ENCODE measurements around the gene GAPDH.

The GAPDH gene

DNA sequence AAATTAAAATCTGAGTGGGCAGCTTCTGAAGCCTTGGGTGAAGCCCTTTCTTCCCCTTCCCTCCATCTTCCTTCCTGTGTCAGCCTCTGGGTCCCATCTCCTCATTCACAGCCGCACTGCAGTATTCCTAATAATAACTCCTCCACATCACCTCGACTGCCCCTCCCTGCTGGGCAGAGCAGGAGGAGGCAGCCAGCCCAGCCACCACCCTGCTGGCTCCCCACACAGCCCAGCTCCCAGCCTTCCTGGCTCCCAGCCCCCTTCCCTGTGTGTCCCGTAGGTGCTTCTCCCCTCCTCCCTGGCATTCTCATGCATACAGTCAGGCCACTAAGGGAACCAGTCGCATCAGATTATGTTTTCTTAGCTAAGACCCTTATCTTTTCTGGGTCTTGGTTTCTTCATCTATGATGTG is 17.8 kb downstream of the GAPDH start (continued):
- TF ChIP-seq, protein P1, sequence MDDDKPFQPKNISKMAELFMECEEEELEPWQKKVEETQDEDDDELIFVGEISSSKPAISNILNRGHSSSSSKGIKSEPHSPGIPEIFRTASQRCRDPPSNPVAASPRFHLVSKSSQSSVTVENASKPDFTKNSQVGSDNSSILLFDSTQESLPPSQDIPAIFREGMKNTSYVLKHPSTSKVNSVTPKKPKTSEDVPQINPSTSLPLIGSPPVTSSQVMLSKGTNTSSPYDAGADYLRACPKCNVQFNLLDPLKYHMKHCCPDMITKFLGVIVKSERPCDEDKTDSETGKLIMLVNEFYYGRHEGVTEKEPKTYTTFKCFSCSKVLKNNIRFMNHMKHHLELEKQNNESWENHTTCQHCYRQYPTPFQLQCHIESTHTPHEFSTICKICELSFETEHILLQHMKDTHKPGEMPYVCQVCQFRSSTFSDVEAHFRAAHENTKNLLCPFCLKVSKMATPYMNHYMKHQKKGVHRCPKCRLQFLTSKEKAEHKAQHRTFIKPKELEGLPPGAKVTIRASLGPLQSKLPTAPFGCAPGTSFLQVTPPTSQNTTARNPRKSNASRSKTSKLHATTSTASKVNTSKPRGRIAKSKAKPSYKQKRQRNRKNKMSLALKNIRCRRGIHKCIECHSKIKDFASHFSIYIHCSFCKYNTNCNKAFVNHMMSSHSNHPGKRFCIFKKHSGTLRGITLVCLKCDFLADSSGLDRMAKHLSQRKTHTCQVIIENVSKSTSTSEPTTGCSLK (tag by site-specific recombination; IDR thresholded peaks at IDR 0.05) = no peak
- TF ChIP-seq ZNF558 (tag by site-specific recombination; IDR thresholded peaks at IDR 0.05) (no peak), GLIS2 (tag by site-specific recombination; IDR thresholded peaks at IDR 0.05) (peak; percentile 51), KLF8 (tag by site-specific recombination; IDR thresholded peaks at IDR 0.05) (no peak), ZNF777 (tag by site-specific recombination; IDR thresholded peaks at IDR 0.05; ENCODE audit: borderline replicate concordance) (no peak), ZNF133 (tag by site-specific recombination; IDR thresholded peaks at IDR 0.05) (no peak), ZNF660 (tag by site-specific recombination; IDR thresholded peaks at IDR 0.05) (no peak), GLI4 (tag by site-specific recombination; IDR thresholded peaks at IDR 0.05) (no peak), ZNF354C (tag by site-specific recombination; IDR thresholded peaks at IDR 0.05; ENCODE audit: borderline replicate concordance, low read depth) (no peak), SETDB1 (IDR thresholded peaks at IDR 0.05; ENCODE audit: insufficient read length, low read length) (no peak), ZNF501 (tag by site-specific recombination; IDR thresholded peaks at IDR 0.05) (no peak), HOXD13 (CRISPR knock-in tag; IDR thresholded peaks at IDR 0.05; ENCODE audit: borderline replicate concordance) (no peak), GLI2 (tag by site-specific recombination; IDR thresholded peaks at IDR 0.05; ENCODE audit: borderline replicate concordance, low read depth) (no peak), GLIS1 (tag by site-specific recombination; IDR thresholded peaks at IDR 0.05) (0 out of 2 replicates have a peak, but pooled peaks have one; percentile 8), ZNF37A (tag by site-specific recombination; IDR thresholded peaks at IDR 0.05) (no peak), HOXC10 (CRISPR knock-in tag; IDR thresholded peaks at IDR 0.05) (no peak), ZFP69B (tag by site-specific recombination; IDR thresholded peaks at IDR 0.05) (no peak), KLF1 (tag by site-specific recombination; IDR thresholded peaks at IDR 0.05) (no peak; the same call in 1 of the 2 replicates), REPIN1 (tag by site-specific recombination; IDR thresholded peaks at IDR 0.05; ENCODE audit: low read depth) (no peak), ZNF426 (tag by site-specific recombination; IDR thresholded peaks at IDR 0.05) (no peak), ZNF555 (tag by site-specific recombination; conservative IDR thresholded peaks at IDR 0.05) (no peak), ZNF791 (tag by site-specific recombination; IDR thresholded peaks at IDR 0.05) (no peak), ZBTB7A (tag by site-specific recombination; IDR thresholded peaks at IDR 0.05; ENCODE audit: low read depth) (no peak)
- TF ChIP-seq, protein P2, sequence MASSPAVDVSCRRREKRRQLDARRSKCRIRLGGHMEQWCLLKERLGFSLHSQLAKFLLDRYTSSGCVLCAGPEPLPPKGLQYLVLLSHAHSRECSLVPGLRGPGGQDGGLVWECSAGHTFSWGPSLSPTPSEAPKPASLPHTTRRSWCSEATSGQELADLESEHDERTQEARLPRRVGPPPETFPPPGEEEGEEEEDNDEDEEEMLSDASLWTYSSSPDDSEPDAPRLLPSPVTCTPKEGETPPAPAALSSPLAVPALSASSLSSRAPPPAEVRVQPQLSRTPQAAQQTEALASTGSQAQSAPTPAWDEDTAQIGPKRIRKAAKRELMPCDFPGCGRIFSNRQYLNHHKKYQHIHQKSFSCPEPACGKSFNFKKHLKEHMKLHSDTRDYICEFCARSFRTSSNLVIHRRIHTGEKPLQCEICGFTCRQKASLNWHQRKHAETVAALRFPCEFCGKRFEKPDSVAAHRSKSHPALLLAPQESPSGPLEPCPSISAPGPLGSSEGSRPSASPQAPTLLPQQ (tag by site-specific recombination; IDR thresholded peaks at IDR 0.05) = 0 out of 2 replicates have a peak, but pooled peaks have one; percentile 42
- TF ChIP-seq, protein P3, sequence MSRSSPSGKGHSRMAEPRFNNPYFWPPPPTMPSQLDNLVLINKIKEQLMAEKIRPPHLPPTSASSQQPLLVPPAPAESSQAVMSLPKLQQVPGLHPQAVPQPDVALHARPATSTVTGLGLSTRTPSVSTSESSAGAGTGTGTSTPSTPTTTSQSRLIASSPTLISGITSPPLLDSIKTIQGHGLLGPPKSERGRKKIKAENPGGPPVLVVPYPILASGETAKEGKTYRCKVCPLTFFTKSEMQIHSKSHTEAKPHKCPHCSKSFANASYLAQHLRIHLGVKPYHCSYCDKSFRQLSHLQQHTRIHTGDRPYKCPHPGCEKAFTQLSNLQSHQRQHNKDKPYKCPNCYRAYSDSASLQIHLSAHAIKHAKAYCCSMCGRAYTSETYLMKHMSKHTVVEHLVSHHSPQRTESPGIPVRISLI (tag by site-specific recombination; IDR thresholded peaks at IDR 0.05) = no peak
- TF ChIP-seq, protein P4, sequence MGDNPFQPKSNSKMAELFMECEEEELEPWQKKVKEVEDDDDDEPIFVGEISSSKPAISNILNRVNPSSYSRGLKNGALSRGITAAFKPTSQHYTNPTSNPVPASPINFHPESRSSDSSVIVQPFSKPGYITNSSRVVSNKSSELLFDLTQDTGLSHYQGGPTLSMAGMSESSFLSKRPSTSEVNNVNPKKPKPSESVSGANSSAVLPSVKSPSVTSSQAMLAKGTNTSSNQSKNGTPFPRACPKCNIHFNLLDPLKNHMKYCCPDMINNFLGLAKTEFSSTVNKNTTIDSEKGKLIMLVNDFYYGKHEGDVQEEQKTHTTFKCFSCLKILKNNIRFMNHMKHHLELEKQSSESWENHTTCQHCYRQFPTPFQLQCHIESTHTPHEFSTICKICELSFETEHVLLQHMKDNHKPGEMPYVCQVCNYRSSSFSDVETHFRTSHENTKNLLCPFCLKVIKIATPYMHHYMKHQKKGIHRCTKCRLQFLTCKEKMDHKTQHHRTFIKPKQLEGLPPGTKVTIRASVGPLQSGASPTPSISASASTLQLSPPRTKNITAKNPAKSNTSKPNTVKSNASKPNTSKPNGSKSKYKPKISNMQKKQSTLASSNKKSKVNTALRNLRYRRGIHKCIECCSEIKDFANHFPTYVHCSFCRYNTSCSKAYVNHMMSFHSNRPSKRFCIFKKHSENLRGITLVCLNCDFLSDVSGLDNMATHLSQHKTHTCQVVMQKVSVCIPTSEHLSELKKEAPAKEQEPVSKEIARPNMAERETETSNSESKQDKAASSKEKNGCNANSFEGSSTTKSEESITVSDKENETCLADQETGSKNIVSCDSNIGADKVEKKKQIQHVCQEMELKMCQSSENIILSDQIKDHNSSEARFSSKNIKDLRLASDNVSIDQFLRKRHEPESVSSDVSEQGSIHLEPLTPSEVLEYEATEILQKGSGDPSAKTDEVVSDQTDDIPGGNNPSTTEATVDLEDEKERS (tag by site-specific recombination; IDR thresholded peaks at IDR 0.05) = no peak
- TF ChIP-seq, protein P5, sequence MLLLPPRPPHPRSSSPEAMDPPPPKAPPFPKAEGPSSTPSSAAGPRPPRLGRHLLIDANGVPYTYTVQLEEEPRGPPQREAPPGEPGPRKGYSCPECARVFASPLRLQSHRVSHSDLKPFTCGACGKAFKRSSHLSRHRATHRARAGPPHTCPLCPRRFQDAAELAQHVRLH (tag by site-specific recombination; IDR thresholded peaks at IDR 0.05) = no peak
- TF ChIP-seq, protein P6, sequence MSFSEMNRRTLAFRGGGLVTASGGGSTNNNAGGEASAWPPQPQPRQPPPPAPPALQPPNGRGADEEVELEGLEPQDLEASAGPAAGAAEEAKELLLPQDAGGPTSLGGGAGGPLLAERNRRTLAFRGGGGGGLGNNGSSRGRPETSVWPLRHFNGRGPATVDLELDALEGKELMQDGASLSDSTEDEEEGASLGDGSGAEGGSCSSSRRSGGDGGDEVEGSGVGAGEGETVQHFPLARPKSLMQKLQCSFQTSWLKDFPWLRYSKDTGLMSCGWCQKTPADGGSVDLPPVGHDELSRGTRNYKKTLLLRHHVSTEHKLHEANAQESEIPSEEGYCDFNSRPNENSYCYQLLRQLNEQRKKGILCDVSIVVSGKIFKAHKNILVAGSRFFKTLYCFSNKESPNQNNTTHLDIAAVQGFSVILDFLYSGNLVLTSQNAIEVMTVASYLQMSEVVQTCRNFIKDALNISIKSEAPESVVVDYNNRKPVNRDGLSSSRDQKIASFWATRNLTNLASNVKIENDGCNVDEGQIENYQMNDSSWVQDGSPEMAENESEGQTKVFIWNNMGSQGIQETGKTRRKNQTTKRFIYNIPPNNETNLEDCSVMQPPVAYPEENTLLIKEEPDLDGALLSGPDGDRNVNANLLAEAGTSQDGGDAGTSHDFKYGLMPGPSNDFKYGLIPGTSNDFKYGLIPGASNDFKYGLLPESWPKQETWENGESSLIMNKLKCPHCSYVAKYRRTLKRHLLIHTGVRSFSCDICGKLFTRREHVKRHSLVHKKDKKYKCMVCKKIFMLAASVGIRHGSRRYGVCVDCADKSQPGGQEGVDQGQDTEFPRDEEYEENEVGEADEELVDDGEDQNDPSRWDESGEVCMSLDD (tag by site-specific recombination; IDR thresholded peaks at IDR 0.05) = no peak
- TF ChIP-seq, protein P7, sequence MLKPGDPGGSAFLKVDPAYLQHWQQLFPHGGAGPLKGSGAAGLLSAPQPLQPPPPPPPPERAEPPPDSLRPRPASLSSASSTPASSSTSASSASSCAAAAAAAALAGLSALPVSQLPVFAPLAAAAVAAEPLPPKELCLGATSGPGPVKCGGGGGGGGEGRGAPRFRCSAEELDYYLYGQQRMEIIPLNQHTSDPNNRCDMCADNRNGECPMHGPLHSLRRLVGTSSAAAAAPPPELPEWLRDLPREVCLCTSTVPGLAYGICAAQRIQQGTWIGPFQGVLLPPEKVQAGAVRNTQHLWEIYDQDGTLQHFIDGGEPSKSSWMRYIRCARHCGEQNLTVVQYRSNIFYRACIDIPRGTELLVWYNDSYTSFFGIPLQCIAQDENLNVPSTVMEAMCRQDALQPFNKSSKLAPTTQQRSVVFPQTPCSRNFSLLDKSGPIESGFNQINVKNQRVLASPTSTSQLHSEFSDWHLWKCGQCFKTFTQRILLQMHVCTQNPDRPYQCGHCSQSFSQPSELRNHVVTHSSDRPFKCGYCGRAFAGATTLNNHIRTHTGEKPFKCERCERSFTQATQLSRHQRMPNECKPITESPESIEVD (tag by site-specific recombination; IDR thresholded peaks at IDR 0.05) = no peak
